ENCODE measurements around the gene KRTAP5-3. TPM values are rescaled to one million over a fixed set of nuclear protein-coding genes. Genes with fewer than 3 reads are reported as not detected.
"Not testable (repeated sequence)": the region's sequence is repeated elsewhere in the genome, so short reads cannot be mapped to it uniquely, and the experiment has no call there.

KRTAP5-3 gene
- total RNA-seq, 4 donors from 2014 or later, result not detected

DNA sequence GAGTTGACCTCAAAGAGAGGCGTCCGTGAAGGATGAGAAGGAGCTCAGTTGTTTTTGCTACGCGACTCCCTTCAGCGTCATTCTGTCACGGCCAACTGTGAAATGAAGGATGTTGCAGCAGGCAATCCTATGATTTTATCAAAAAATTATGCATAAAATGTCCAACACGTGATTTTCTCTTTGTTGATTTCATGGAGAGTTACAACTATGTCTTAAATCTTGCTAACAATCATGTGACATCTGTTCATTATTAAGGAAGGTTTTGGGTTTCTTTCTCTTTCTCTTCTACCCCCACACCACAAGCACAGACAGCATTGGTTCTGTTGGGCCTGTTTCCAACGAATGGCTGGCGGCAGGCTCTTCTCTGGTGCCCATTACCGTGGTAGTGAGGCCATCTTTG is 10.0 kb upstream of the KRTAP5-3 start:
- H3K4me1 ChIP-seq, result no peaks in the 10 kb centered on the region
- H3K4me3 ChIP-seq, result no peak overlapping the region
- H3K9me3 ChIP-seq, result no peaks in the 10 kb centered on the region
- DNase-seq, result no peak
- H3K36me3 ChIP-seq, result no peaks in the 10 kb centered on the region
- no peak for TF ChIP-seq POLR2AphosphoS5 (IDR thresholded peaks at IDR 0.05)
- no peak for TF ChIP-seq POLR2A (IDR thresholded peaks at IDR 0.05)
- TF ChIP-seq EP300 (IDR thresholded peaks at IDR 0.05; ENCODE audit: low read depth), result no peak
- TF ChIP-seq CTCF (IDR thresholded peaks at IDR 0.05), result no peak
- H3K27me3 ChIP-seq, result peaks cover 33% of the 10 kb centered on the region
- no peak overlapping the region for H3K27ac ChIP-seq
- WGBS, 2 donors (ENCODE audit: low coverage in 1 of 2), result 59 to 77% methylated on average over 4 to 10 of the region's 10 CpGs
- in situ Hi-C loops (cut with MboI; ENCODE audit: low pct_ligation_motif_present in 1 of 4, low pct_unique_long_range_greater_than_20kb in 1 of 4, low sequenced_read_pairs in 3 of 4), result no loop called here
- intact Hi-C loops (cut with DNase I; ENCODE audit: low total_unique reads), result no loop called here

DNA sequence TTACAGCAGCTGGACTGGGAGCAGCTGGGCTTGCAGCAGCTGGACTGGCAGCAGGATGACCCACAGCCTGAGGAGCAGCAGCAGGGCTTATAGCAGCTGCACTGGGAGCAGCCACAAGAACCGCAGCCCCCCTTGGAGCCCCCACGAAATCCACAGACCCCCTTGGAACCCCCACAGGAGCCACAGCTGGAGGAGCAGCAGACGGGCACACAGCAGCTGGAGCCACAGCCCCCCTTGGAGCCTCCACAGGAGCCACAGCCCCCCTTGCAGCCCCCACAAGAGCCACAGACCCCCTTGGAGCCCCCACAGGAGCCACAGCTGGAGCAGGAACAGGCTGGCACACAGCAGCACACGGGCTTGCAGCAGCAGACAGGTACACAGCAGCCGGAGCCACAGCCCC is 362 bp downstream of the KRTAP5-3 start:
- H3K36me3 ChIP-seq; H3K4me1 ChIP-seq; H3K9me3 ChIP-seq; H3K4me3 ChIP-seq; in situ Hi-C loops (cut with MboI; ENCODE audit: low pct_ligation_motif_present in 1 of 4, low pct_unique_long_range_greater_than_20kb in 1 of 4, low sequenced_read_pairs in 3 of 4); H3K27ac ChIP-seq; DNase-seq; intact Hi-C loops (cut with DNase I; ENCODE audit: low total_unique reads): not testable (repeated sequence)
- 27% methylated on average over 2 of the region's 5 CpGs; no CpG with 5 or more reads in 1 of the 2 donors for WGBS, 2 donors (ENCODE audit: low coverage in 1 of 2)
- H3K27me3 ChIP-seq, result peaks cover 35% of the 10 kb centered on the region

- H3K36me3 ChIP-seq; DNase-seq; in situ Hi-C loops (cut with MboI; ENCODE audit: low pct_ligation_motif_present in 1 of 4, low pct_unique_long_range_greater_than_20kb in 1 of 4, low sequenced_read_pairs in 3 of 4); H3K4me3 ChIP-seq; H3K27ac ChIP-seq; intact Hi-C loops (cut with DNase I; ENCODE audit: low total_unique reads); H3K4me1 ChIP-seq; H3K9me3 ChIP-seq: not testable (repeated sequence)
- WGBS, 2 donors (ENCODE audit: low coverage in 1 of 2), result 30 to 75% methylated on average over 2 to 18 of the region's 18 CpGs
- peaks cover 37% of the 10 kb centered on the region for H3K27me3 ChIP-seq
These were observed 962 bp downstream of the KRTAP5-3 start for GRCh38 chr11:1607156-1607845.

GRCh38 chr11:1605923-1606322 is 2.3 kb downstream of the KRTAP5-3 start:
- 66 to 79% methylated on average over 5 to 13 of the region's 13 CpGs for WGBS, 2 donors (ENCODE audit: low coverage in 1 of 2)
- H3K4me3 ChIP-seq; H3K36me3 ChIP-seq; H3K27ac ChIP-seq; in situ Hi-C loops (cut with MboI; ENCODE audit: low pct_ligation_motif_present in 1 of 4, low pct_unique_long_range_greater_than_20kb in 1 of 4, low sequenced_read_pairs in 3 of 4); H3K9me3 ChIP-seq; intact Hi-C loops (cut with DNase I; ENCODE audit: low total_unique reads); H3K4me1 ChIP-seq; DNase-seq: not testable (repeated sequence)
- peaks cover 33% of the 10 kb centered on the region for H3K27me3 ChIP-seq

DNA sequence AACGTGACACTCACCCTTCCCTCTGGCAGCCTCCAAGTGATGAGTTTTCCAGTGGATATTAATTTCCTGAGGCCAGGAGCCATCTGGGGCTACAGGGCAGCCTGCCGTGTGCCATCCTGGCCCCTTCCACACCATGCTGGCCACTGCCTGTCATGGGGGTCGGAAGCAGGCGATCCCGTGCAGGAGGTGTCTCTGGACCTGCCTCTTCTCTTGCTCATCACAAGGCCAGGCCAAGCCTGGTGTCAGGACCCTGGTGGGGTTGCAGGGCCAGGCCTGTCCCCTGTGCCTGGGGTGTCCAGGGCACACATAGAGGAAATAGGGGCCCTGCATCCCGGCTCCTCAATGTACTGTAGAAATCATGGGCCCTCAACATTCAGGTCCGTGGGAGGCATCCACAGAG is 3.6 kb downstream of the KRTAP5-3 start:
- intact Hi-C loops (cut with DNase I; ENCODE audit: low total_unique reads) (no loop called here), in situ Hi-C loops (cut with MboI; ENCODE audit: low pct_ligation_motif_present in 1 of 4, low pct_unique_long_range_greater_than_20kb in 1 of 4, low sequenced_read_pairs in 3 of 4) (no loop called here)
- TF ChIP-seq POLR2AphosphoS5 (IDR thresholded peaks at IDR 0.05) (no peak), POLR2A (IDR thresholded peaks at IDR 0.05) (no peak), EP300 (IDR thresholded peaks at IDR 0.05; ENCODE audit: low read depth) (no peak), CTCF (IDR thresholded peaks at IDR 0.05) (no peak)
- H3K36me3 ChIP-seq, result no peaks in the 10 kb centered on the region
- no peak overlapping the region for H3K27ac ChIP-seq
- no peak overlapping the region for H3K4me3 ChIP-seq
- peaks cover 33% of the 10 kb centered on the region for H3K27me3 ChIP-seq
- WGBS, 2 donors (ENCODE audit: low coverage in 1 of 2), result 92% methylated on average over 6 of the region's 7 CpGs; no CpG with 5 or more reads in 1 of the 2 donors
- H3K9me3 ChIP-seq, result no peaks in the 10 kb centered on the region
- H3K4me1 ChIP-seq, result no peaks in the 10 kb centered on the region
- DNase-seq, result no peak

DNA sequence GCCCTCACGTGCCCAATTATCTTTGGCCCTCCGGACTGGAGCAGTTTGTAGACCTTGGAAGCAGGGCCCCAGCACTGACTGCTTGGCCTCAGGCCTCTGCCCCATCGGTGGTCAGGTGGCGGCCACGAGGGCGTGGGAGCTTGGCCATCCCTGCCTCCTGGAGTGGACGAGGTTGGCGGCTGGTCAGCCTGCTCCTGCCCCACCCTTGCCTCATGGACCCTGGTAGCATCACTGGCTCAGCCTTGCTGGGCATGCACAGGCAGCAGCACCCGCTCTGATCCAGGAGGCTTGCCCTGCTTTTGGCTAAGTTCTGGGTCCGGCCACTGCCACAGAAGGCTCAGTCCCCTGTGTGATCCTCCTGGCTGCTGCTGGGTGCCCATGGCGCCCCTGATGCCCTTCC is 4.1 kb downstream of the KRTAP5-3 start:
- H3K4me1 ChIP-seq, result no peaks in the 10 kb centered on the region
- H3K4me3 ChIP-seq, result no peak overlapping the region
- intact Hi-C loops (cut with DNase I; ENCODE audit: low total_unique reads) (no loop called here), in situ Hi-C loops (cut with MboI; ENCODE audit: low pct_ligation_motif_present in 1 of 4, low pct_unique_long_range_greater_than_20kb in 1 of 4, low sequenced_read_pairs in 3 of 4) (no loop called here)
- H3K27ac ChIP-seq, result no peak overlapping the region
- no peak for DNase-seq
- no peaks in the 10 kb centered on the region for H3K9me3 ChIP-seq
- WGBS, 2 donors (ENCODE audit: low coverage in 1 of 2), result 92% methylated on average over 7 of the region's 11 CpGs; no CpG with 5 or more reads in 1 of the 2 donors
- H3K36me3 ChIP-seq, result no peaks in the 10 kb centered on the region
- TF ChIP-seq EP300 (IDR thresholded peaks at IDR 0.05; ENCODE audit: low read depth), result no peak
- H3K27me3 ChIP-seq, result peaks cover 32% of the 10 kb centered on the region
